H1 (cell line): ENCODE results near the gene PPP1R9A. TPM values are rescaled to one million over a fixed set of nuclear protein-coding genes. Genes with fewer than 3 reads are reported as not detected.

Experiments
- CTCF ChIA-PET: fragments of 300-600 bp; sonication (Branson Sonifier 250); formaldehyde crosslinking; loops from one replicate; lab custom pipeline; 2021; ENCODE audit not compliant: partially characterized antibody; lab: Charles Lee
- POLR2A ChIA-PET: fragments of 300-600 bp; sonication (Branson Sonifier 250); formaldehyde crosslinking; loops from one replicate; lab custom pipeline; 2021; ENCODE audit warnings: inconsistent platforms; ENCODE audit not compliant: partially characterized antibody; lab: Charles Lee
- DNase-seq, 2 experiments: peaks; one replicate each; pipeline versions ENCODE4 v3.0.0 to v3.0.0-alpha.2; 2010 to 2022; ENCODE audit warnings: low spot score in 2 of 2, low read depth in 1 of 2, mixed read lengths in 1 of 2
- FAIRE-seq: peaks from 2 replicates; lab custom pipeline; 2011; peaks lifted over from hg19 to GRCh38; lab: Jason Lieb, UNC
- H2AFZ ChIP-seq: 2 replicates; pipeline ENCODE4 v1.8.1; 2012; ENCODE audit warnings: low read length, inconsistent platforms
- H2AK5ac ChIP-seq: 2 replicates; pipeline ENCODE4 v1.6.1; 2013; ENCODE audit warnings: low read depth, low read length
- H2BK120ac ChIP-seq: replicated peaks from 2 replicates; pipeline ENCODE3; 2013; ENCODE audit warnings: low read depth, low read length, inconsistent platforms
- H2BK12ac ChIP-seq: 2 replicates; pipeline ENCODE4 v1.6.1; 2013; ENCODE audit warnings: low read depth, low read length
- H2BK15ac ChIP-seq: 2 replicates; pipeline ENCODE4 v1.6.1; 2013; ENCODE audit warnings: low read length
- H2BK20ac ChIP-seq: 2 replicates; pipeline ENCODE4 v1.6.1; 2013; ENCODE audit warnings: low read length
- H2BK5ac ChIP-seq: 2 replicates; pipeline ENCODE4 v1.6.1; 2013; ENCODE audit warnings: low read depth, low read length
- H3K14ac ChIP-seq: 2 replicates; pipeline ENCODE4 v1.6.1; 2013; ENCODE audit warnings: inconsistent platforms; ENCODE audit not compliant: insufficient read length
- H3K18ac ChIP-seq: 2 replicates; pipeline ENCODE4 v1.6.1; 2013; ENCODE audit warnings: low read length; ENCODE audit errors: extremely low read depth
- H3K23ac ChIP-seq: 2 replicates; pipeline ENCODE4 v1.6.1; 2013; ENCODE audit warnings: inconsistent platforms; ENCODE audit not compliant: insufficient read length
- H3K23me2 ChIP-seq: 2 replicates; pipeline ENCODE4 v1.6.1; 2013; ENCODE audit warnings: low read depth, low read length
- H3K27ac ChIP-seq: 2 replicates; pipeline ENCODE4 v1.6.1; 2011; ENCODE audit warnings: low read depth, low read length, inconsistent platforms
- H3K27me3 ChIP-seq, 4 experiments: replicated peaks in 1 of 4; 1 replicate in 1 of 4; 2 replicates in 3 of 4; pipeline versions ENCODE4 v1.6.1 to v1.8.1; 2011 to 2013; ENCODE audit warnings: low read length in 3 of 4, mild to moderate bottlenecking in 3 of 4, inconsistent platforms in 2 of 4, mixed read lengths in 2 of 4, moderate library complexity in 1 of 4; ENCODE audit not compliant: control insufficient read depth in 3 of 4, insufficient read depth in 3 of 4; ENCODE audit errors: extremely low read depth in 1 of 4
- H3K36me3 ChIP-seq, 4 experiments: 2 replicates each; pipeline versions ENCODE4 v1.6.1 to v1.8.1; 2011 to 2013; ENCODE audit warnings: mild to moderate bottlenecking in 4 of 4, low read length in 3 of 4, moderate library complexity in 2 of 4, control low read depth in 1 of 4, inconsistent platforms in 1 of 4; ENCODE audit not compliant: insufficient read depth in 4 of 4, control insufficient read depth in 2 of 4
- H3K4ac ChIP-seq: replicated peaks from 2 replicates; pipeline ENCODE3; 2013; ENCODE audit warnings: low read length, low read depth, mixed read lengths, inconsistent platforms; ENCODE audit not compliant: insufficient read length
- H3K4me1 ChIP-seq, 4 experiments: replicated peaks in 1 of 4; 1 replicate in 1 of 4; 2 replicates in 3 of 4; pipeline versions ENCODE4 v1.6.1 to v1.8.1; 2011 to 2013; ENCODE audit warnings: low read length in 3 of 4, inconsistent platforms in 2 of 4, mixed read lengths in 1 of 4; ENCODE audit not compliant: insufficient read depth in 4 of 4, control insufficient read depth in 3 of 4
- H3K4me2 ChIP-seq, 2 experiments: 2 replicates each; pipeline versions ENCODE4 v1.6.1 to v1.8.1; 2011 to 2013; ENCODE audit warnings: low read depth in 2 of 2, low read length in 2 of 2, control low read depth in 1 of 2, inconsistent platforms in 1 of 2, mild to moderate bottlenecking in 1 of 2; ENCODE audit not compliant: insufficient read depth in 1 of 2
- H3K4me3 ChIP-seq, 4 experiments: fragments of 200-600, 300-600 bp in 1 of 4; sonication (generic), shearing (Covaris generic), sonication (Bioruptor Twin) in 1 of 4; 2 replicates each; pipeline versions ENCODE4 v1.5.1 to v1.8.1; 2011 to 2016; ENCODE audit warnings: low read length in 4 of 4, low read depth in 3 of 4, control low read depth in 2 of 4, inconsistent platforms in 2 of 4, mild to moderate bottlenecking in 2 of 4, mixed read lengths in 1 of 4, moderate library complexity in 1 of 4; ENCODE audit not compliant: insufficient read depth in 2 of 4; ENCODE audit errors: extremely low read depth in 1 of 4
- H3K56ac ChIP-seq: replicated peaks from 2 replicates; pipeline ENCODE3; 2013; ENCODE audit warnings: low read depth, mild to moderate bottlenecking, mixed read lengths, low read length, inconsistent platforms; ENCODE audit not compliant: insufficient read length
- H3K79me1 ChIP-seq: 2 replicates; pipeline ENCODE4 v1.6.1; 2013; ENCODE audit warnings: low read depth, low read length, control low read depth
- H3K79me2 ChIP-seq, 2 experiments: 2 replicates each; pipeline versions ENCODE4 v1.6.1 to v1.8.1; 2012 to 2013; ENCODE audit warnings: low read length in 2 of 2, mild to moderate bottlenecking in 2 of 2, inconsistent platforms in 1 of 2; ENCODE audit not compliant: insufficient read depth in 2 of 2, control insufficient read depth in 1 of 2
- H3K9ac ChIP-seq, 4 experiments: replicated peaks in 1 of 4; 1 replicate in 1 of 4; 2 replicates in 3 of 4; pipeline versions ENCODE4 v1.6.1 to v1.8.1; 2011 to 2013; ENCODE audit warnings: low read depth in 3 of 4, low read length in 3 of 4, control low read depth in 2 of 4, mild to moderate bottlenecking in 2 of 4, moderate library complexity in 2 of 4, inconsistent platforms in 1 of 4; ENCODE audit errors: extremely low read depth in 1 of 4
- H3K9me3 ChIP-seq, 2 experiments: 2 replicates each; pipeline versions ENCODE4 v1.6.1 to v1.8.1; 2012 to 2013; ENCODE audit warnings: mild to moderate bottlenecking in 2 of 2, moderate library complexity in 2 of 2, control low read depth in 1 of 2, inconsistent platforms in 1 of 2, low read depth in 1 of 2, low read length in 1 of 2, mixed read lengths in 1 of 2; ENCODE audit not compliant: insufficient read depth in 2 of 2
- H4K20me1 ChIP-seq, 2 experiments: replicated peaks in 1 of 2; 2 replicates each; pipeline versions ENCODE3 to v1.8.1; 2011 to 2013; ENCODE audit warnings: inconsistent platforms in 2 of 2, low read length in 2 of 2, mild to moderate bottlenecking in 1 of 2; ENCODE audit not compliant: insufficient read depth in 2 of 2, control insufficient read depth in 1 of 2
- H4K5ac ChIP-seq: 2 replicates; pipeline ENCODE4 v1.6.1; 2013; ENCODE audit warnings: low read length, low read depth, mixed read lengths, inconsistent platforms; ENCODE audit not compliant: insufficient read length
- H4K8ac ChIP-seq: 2 replicates; pipeline ENCODE4 v1.8.0; 2013; ENCODE audit warnings: mild to moderate bottlenecking, moderate library complexity, low read length, inconsistent platforms; ENCODE audit not compliant: insufficient read depth; ENCODE audit errors: extremely low read depth
- H4K91ac ChIP-seq: replicated peaks from 2 replicates; pipeline ENCODE3; 2013; ENCODE audit warnings: low read length, mixed read lengths, inconsistent platforms; ENCODE audit not compliant: insufficient read length
- CBX8 ChIP-seq: fragments of 300-800, 300-1000 bp; sonication (generic); IDR thresholded peaks from 2 replicates; pipeline ENCODE4 v1.7.1; 2016; ENCODE audit warnings: low read depth, low read length, borderline replicate concordance
- CHD2 ChIP-seq: IDR thresholded peaks from 2 replicates; pipeline ENCODE4 v1.6.1; 2012; ENCODE audit warnings: low read length, improper control_type of control experiment
- EGR1 ChIP-seq: IDR thresholded peaks from 2 replicates; pipeline ENCODE4 v1.6.1; 2011; ENCODE audit warnings: low read depth, low read length, borderline replicate concordance
- EZH2 ChIP-seq: fragments of 200-600 bp; sonication (generic); IDR thresholded peaks from 2 replicates; pipeline ENCODE4 v1.7.1; 2012; ENCODE audit warnings: low read depth, mild to moderate bottlenecking, moderate library complexity, low read length, inconsistent platforms; ENCODE audit not compliant: severe bottlenecking
- GTF2F1 ChIP-seq: IDR thresholded peaks from 2 replicates; pipeline ENCODE4 v1.6.1; 2012; ENCODE audit warnings: low read depth, low read length, improper control_type of control experiment, borderline replicate concordance
- NRF1 ChIP-seq: IDR thresholded peaks from 2 replicates; pipeline ENCODE4 v1.6.1; 2011; ENCODE audit warnings: mild to moderate bottlenecking, low read depth, low read length, improper control_type of control experiment
- PHF8 ChIP-seq: fragments of 200-600 bp; sonication (generic); conservative IDR thresholded peaks from 2 replicates; pipeline ENCODE4 v1.7.1; 2012; ENCODE audit warnings: low read depth, mild to moderate bottlenecking, inconsistent platforms, low read length, moderate library complexity
- POU5F1 ChIP-seq: IDR thresholded peaks from 2 replicates; pipeline ENCODE4 v1.6.1; 2011; ENCODE audit warnings: low read depth, mild to moderate bottlenecking, low read length, moderate library complexity
- SP4 ChIP-seq: IDR thresholded peaks from 2 replicates; pipeline ENCODE4 v1.6.1; 2012; ENCODE audit warnings: low read length, inconsistent platforms
- SUZ12 ChIP-seq: fragments of 200-600 bp; sonication (generic); IDR thresholded peaks from 2 replicates; pipeline ENCODE4 v1.6.1; 2012; ENCODE audit warnings: mild to moderate bottlenecking, inconsistent platforms, low read length, moderate library complexity, mixed read lengths
- TCF12 ChIP-seq: IDR thresholded peaks from 2 replicates; pipeline ENCODE4 v1.6.1; 2011; ENCODE audit warnings: low read depth, mild to moderate bottlenecking, low read length
- TEAD4 ChIP-seq: IDR thresholded peaks from 2 replicates; pipeline ENCODE4 v1.6.1; 2012; ENCODE audit warnings: low read depth, low read length, inconsistent platforms, mixed read lengths
- WGBS, 2 experiments: shearing (Covaris generic) in 1 of 2; methylation state at CpG; one replicate each; pipeline versions ENCODE4 v1.1.6 to v1.1.7; 2013 to 2015; ENCODE audit warnings: low lambda C conversion rate in 2 of 2, mixed read lengths in 2 of 2, inconsistent platforms in 1 of 2, low coverage in 1 of 2, missing lambda C conversion rate in 1 of 2; ENCODE audit not compliant: insufficient replicate concordance in 2 of 2, insufficient coverage in 1 of 2, insufficient read length in 1 of 2; ENCODE audit errors: extremely low coverage in 1 of 2, missing lambda C conversion rate in 1 of 2; 5-methylcytosine and 5-hydroxymethylcytosine counted together
- polyA plus RNA-seq, 7 experiments: library from polyadenylated mRNA; depleted of rRNA in 3 of 7; stranded (reverse) in 5 of 7; unstranded in 2 of 7; fragments of >200 nt in 5 of 7; fragments of 200-250 nt in 2 of 7; gene quantifications; 1 replicate in 5 of 7; 2 replicates in 1 of 7; 4 replicates in 1 of 7; pipeline versions ENCODE4 v1.2.1 to v1.2.3, GENCODE V29; 2011 to 2013; ENCODE audit warnings: missing spikeins in 2 of 7, mixed read lengths in 2 of 7
- total RNA-seq: library from RNA; stranded (reverse); fragmentation: NEBNext Ultra II Directional; extraction: Animal tissue kit (Norgen Biotek cat#: 25700); gene quantifications from 2 replicates; pipeline ENCODE4 v1.2.1, GENCODE V29; 2021
- TF ChIP-seq, protein P1 (sequence below): IDR thresholded peaks from 2 replicates; pipeline ENCODE4 v1.6.1; 2012; ENCODE audit warnings: inconsistent platforms
- TF ChIP-seq, protein P2 (sequence below): IDR thresholded peaks from 2 replicates; pipeline ENCODE4 v1.6.1; 2011; ENCODE audit warnings: low read depth, mild to moderate bottlenecking, low read length; ENCODE audit not compliant: insufficient read depth

PPP1R9A gene
- total and polyA plus RNA-seq, 2 of the 8 experiments (the other 6 are each of a cell fraction or from before 2014, with no cell fraction given) = 3.0 to 20.3 TPM

DNA sequence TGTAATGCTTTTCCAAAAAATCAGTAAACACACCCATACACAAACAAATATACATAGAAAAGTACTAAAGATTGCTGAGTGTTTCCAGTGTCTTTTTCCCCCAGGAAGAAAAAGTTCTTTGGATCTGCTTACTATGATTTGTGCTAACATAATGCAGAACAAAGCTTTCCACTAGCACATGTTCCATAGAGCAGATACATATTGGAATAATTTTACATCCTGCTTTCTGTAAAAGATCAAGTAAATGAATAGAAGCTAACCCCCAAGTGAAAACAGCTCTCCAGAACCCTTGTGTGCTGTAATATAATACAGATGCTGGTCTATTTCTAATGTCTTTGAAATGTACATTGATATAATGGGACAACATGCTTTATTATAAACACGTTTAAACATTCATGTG is 291.5 kb downstream of the PPP1R9A start:
- Histone ChIP-seq H2BK20ac (no peak overlapping the region), H3K79me1 (no peaks in the 10 kb centered on the region), H2AFZ (no peak overlapping the region), H3K4me1 (no peaks in the 10 kb centered on the region), H3K9ac (no peak overlapping the region), H3K4me2 (no peak overlapping the region), H3K27ac (no peak overlapping the region), H3K36me3 (no peaks in the 10 kb centered on the region), H2AK5ac (no peak overlapping the region), H4K20me1 (no peaks in the 10 kb centered on the region), H3K14ac (no peak overlapping the region), H2BK12ac (no peak overlapping the region), H3K23me2 (no peaks in the 10 kb centered on the region), H3K4ac (no peak overlapping the region), H3K4me3 (no peak overlapping the region), H3K9me3 (no peaks in the 10 kb centered on the region), H2BK15ac (no peak overlapping the region), H2BK120ac (no peak overlapping the region), H3K18ac (no peak overlapping the region), H3K23ac (no peak overlapping the region), H3K56ac (no peak overlapping the region), H4K91ac (no peak overlapping the region), H2BK5ac (no peak overlapping the region), H3K79me2 (no peaks in the 10 kb centered on the region), H4K8ac (no peak overlapping the region), H3K27me3 (no peaks in the 10 kb centered on the region), H4K5ac (no peak overlapping the region)
- no peak for FAIRE-seq
- 87% methylated on average over 1 of the region's 1 CpG; no CpG with 5 or more reads in 1 of the 2 experiments for WGBS, 2 experiments
- POLR2A ChIA-PET = no interaction called here
- CTCF ChIA-PET = interaction anchor here (1.0 to 3.8 kb wide), 7 partner anchors 9 to 753 kb away, joined by 4 to 14 read pairs (median 5); no protein-coding TSS in a partner anchor
- no peak for DNase-seq
- TF ChIP-seq PHF8 (no peak), NRF1 (no peak), SUZ12 (no peak), TCF12 (no peak), POU5F1 (no peak), TEAD4 (no peak), SP4 (no peak), CBX8 (no peak), EZH2 (no peak), EGR1 (no peak), CHD2 (no peak), GTF2F1 (no peak)
- TF ChIP-seq, protein P1, sequence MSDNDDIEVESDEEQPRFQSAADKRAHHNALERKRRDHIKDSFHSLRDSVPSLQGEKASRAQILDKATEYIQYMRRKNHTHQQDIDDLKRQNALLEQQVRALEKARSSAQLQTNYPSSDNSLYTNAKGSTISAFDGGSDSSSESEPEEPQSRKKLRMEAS = no peak
- TF ChIP-seq, protein P2, sequence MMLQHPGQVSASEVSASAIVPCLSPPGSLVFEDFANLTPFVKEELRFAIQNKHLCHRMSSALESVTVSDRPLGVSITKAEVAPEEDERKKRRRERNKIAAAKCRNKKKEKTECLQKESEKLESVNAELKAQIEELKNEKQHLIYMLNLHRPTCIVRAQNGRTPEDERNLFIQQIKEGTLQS = no peak
